Erythroblast (primary cell): Measurements from ENCODE around the gene FCAR.

Experiments used
- GATA1 ChIP-seq: IDR thresholded peaks from 2 replicates; pipeline ENCODE4 v1.6.1; 2011; ENCODE audit warnings: low read depth, mild to moderate bottlenecking, control low read depth, low read length, moderate library complexity
- POLR2A ChIP-seq: IDR thresholded peaks from 2 replicates; pipeline ENCODE4 v1.6.1; 2011; ENCODE audit warnings: mild to moderate bottlenecking, low read length

GRCh38 chr19:54923276-54923675 lies 49.2 kb downstream of the FCAR start:
- TF ChIP-seq POLR2A (no peak), GATA1 (no peak)
